WTC11 (cell line): Measurements from ENCODE around the gene ATF3. TPM values are rescaled to one million over a fixed set of nuclear protein-coding genes. Genes with fewer than 3 reads are reported as not detected.

ENCODE experiments used
- ATAC-seq: fragments of 200-7000 bp; cut with Tn5 transposase; 2 replicates; pipeline ENCODE4 v1.10.0; 2021; ENCODE audit warnings: mild to moderate bottlenecking, moderate library complexity
- CTCF ChIA-PET: fragments of 300-600 bp; sonication (Branson Sonifier 250); formaldehyde crosslinking; loops from one replicate; lab custom pipeline; 2021; ENCODE audit warnings: antibody characterized with exemption; lab: Charles Lee
- POLR2A ChIA-PET: fragments of 350-600 bp; sonication (Branson Sonifier 250); formaldehyde crosslinking; loops from one replicate; lab custom pipeline; 2021; ENCODE audit warnings: antibody characterized with exemption; lab: Charles Lee
- DNase-seq: peaks from one replicate; pipeline ENCODE4 v3.0.0; 2021; ENCODE audit warnings: low spot score
- H3K27ac Mint-ChIP-seq: 2 replicates; pipeline ENCODE4 v1.8.0; 2021; ENCODE audit warnings: mixed read lengths
- H3K27me3 Mint-ChIP-seq: 2 replicates; pipeline ENCODE4 v1.8.0; 2021; ENCODE audit warnings: low read depth, mild to moderate bottlenecking, moderate library complexity, mixed read lengths
- H3K36me3 Mint-ChIP-seq: 2 replicates; pipeline ENCODE4 v1.8.0; 2021; ENCODE audit warnings: mixed read lengths
- H3K4me1 Mint-ChIP-seq: 2 replicates; pipeline ENCODE4 v1.8.0; 2022; ENCODE audit warnings: mixed read lengths
- H3K4me3 Mint-ChIP-seq: 2 replicates; pipeline ENCODE4 v1.8.0; 2021; ENCODE audit warnings: mild to moderate bottlenecking, moderate library complexity, mixed read lengths
- H3K9me3 Mint-ChIP-seq: 2 replicates; pipeline ENCODE4 v1.8.0; 2021; ENCODE audit warnings: mixed read lengths
- ETV6 ChIP-seq: sonication (generic); formaldehyde crosslinking; IDR thresholded peaks from 2 replicates; pipeline ENCODE4 v1.8.1; 2022; ENCODE audit warnings: mild to moderate bottlenecking, missing genetic modification reagents
- JAZF1 ChIP-seq: fragments of 250-450 bp; sonication (Bioruptor Pico); IDR thresholded peaks from 2 replicates; pipeline ENCODE4 v1.9.0; 2021; ENCODE audit warnings: moderate library complexity, mild to moderate bottlenecking, inconsistent platforms
- MYBL2 ChIP-seq: sonication (generic); formaldehyde crosslinking; IDR thresholded peaks from 2 replicates; pipeline ENCODE4 v1.8.1; 2023; ENCODE audit warnings: mild to moderate bottlenecking, moderate library complexity, missing genetic modification reagents
- NFE2L1 ChIP-seq: sonication (generic); formaldehyde crosslinking; IDR thresholded peaks from 2 replicates; pipeline ENCODE4 v1.8.1; 2023; ENCODE audit warnings: missing genetic modification reagents
- SOX15 ChIP-seq: fragments of 250-450 bp; sonication (Bioruptor Pico); IDR thresholded peaks from 2 replicates; pipeline ENCODE4 v1.9.0; 2021; ENCODE audit warnings: mild to moderate bottlenecking
- ZBTB21 ChIP-seq: sonication (generic); formaldehyde crosslinking; IDR thresholded peaks from 2 replicates; pipeline ENCODE4 v1.8.1; 2023; ENCODE audit warnings: mild to moderate bottlenecking, missing genetic modification reagents, borderline replicate concordance
- total RNA-seq: library from RNA; stranded (reverse); gene quantifications from 3 replicates; pipeline ENCODE4 v1.2.3, GENCODE V29; 2021
- TF ChIP-seq, protein P1 (sequence below): sonication (generic); formaldehyde crosslinking; IDR thresholded peaks from 2 replicates; pipeline ENCODE4 v1.8.0; 2022; ENCODE audit warnings: mild to moderate bottlenecking, missing genetic modification reagents
- TF ChIP-seq, protein P2 (sequence below): fragments of 250-450 bp; sonication (Bioruptor Pico); IDR thresholded peaks from 2 replicates; pipeline ENCODE4 v1.9.0; 2021; ENCODE audit warnings: mild to moderate bottlenecking, borderline replicate concordance
- TF ChIP-seq, protein P3 (sequence below): sonication (generic); formaldehyde crosslinking; IDR thresholded peaks from 2 replicates; pipeline ENCODE4 v1.8.1; 2022; ENCODE audit warnings: mild to moderate bottlenecking, moderate library complexity, missing genetic modification reagents
- TF ChIP-seq, protein P4 (sequence below): sonication (generic); formaldehyde crosslinking; IDR thresholded peaks from 2 replicates; pipeline ENCODE4 v1.8.0; 2023; ENCODE audit warnings: missing genetic modification reagents
- TF ChIP-seq, protein P5 (sequence below): fragments of 250-450 bp; sonication (Bioruptor Pico); IDR thresholded peaks from 2 replicates; pipeline ENCODE4 v1.9.0; 2021; ENCODE audit warnings: mild to moderate bottlenecking
- TF ChIP-seq, protein P6 (sequence below): sonication (generic); formaldehyde crosslinking; IDR thresholded peaks from 2 replicates; pipeline ENCODE4 v1.8.1; 2022; ENCODE audit warnings: mild to moderate bottlenecking, missing genetic modification reagents, moderate library complexity, borderline replicate concordance

ATF3 gene
- total RNA-seq, 1 experiment from 2014 or later: 19.4 TPM

DNA sequence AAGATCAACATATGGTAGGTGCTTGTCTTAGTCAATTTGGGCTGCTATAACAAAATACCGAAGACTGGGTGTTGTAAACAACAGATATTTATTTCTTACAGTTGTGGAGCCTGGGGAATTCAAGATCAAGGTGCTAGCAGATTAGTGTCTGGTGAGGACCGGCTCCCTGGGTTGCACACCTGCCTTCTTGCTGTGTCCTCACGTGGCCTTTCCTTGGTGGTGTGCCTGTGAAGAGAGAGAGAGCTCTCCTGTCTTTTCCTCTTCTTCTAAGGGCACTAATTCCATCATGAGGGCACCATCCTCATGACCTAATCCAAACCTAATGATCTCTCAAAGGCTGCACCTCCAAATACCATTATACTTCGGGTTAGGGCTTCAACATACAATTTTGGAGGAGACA lies 45.8 kb upstream of the ATF3 start:
- peaks cover 8% of the 10 kb centered on the region for H3K27me3 Mint-ChIP-seq
- no peak overlapping the region for H3K27ac Mint-ChIP-seq
- H3K4me1 Mint-ChIP-seq: peaks cover 23% of the 10 kb centered on the region
- ATAC-seq (no peak), DNase-seq (no peak)
- no peak for TF ChIP-seq MYBL2 (CRISPR knock-in tag)
- no peak for TF ChIP-seq ZBTB21 (CRISPR knock-in tag)
- TF ChIP-seq NFE2L1 (CRISPR knock-in tag): no peak
- TF ChIP-seq, protein P1, sequence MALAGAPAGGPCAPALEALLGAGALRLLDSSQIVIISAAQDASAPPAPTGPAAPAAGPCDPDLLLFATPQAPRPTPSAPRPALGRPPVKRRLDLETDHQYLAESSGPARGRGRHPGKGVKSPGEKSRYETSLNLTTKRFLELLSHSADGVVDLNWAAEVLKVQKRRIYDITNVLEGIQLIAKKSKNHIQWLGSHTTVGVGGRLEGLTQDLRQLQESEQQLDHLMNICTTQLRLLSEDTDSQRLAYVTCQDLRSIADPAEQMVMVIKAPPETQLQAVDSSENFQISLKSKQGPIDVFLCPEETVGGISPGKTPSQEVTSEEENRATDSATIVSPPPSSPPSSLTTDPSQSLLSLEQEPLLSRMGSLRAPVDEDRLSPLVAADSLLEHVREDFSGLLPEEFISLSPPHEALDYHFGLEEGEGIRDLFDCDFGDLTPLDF (CRISPR knock-in tag): no peak
- no peak for TF ChIP-seq SOX15 (CRISPR knock-in tag)
- no peak for TF ChIP-seq ETV6 (CRISPR knock-in tag)
- TF ChIP-seq, protein P2, sequence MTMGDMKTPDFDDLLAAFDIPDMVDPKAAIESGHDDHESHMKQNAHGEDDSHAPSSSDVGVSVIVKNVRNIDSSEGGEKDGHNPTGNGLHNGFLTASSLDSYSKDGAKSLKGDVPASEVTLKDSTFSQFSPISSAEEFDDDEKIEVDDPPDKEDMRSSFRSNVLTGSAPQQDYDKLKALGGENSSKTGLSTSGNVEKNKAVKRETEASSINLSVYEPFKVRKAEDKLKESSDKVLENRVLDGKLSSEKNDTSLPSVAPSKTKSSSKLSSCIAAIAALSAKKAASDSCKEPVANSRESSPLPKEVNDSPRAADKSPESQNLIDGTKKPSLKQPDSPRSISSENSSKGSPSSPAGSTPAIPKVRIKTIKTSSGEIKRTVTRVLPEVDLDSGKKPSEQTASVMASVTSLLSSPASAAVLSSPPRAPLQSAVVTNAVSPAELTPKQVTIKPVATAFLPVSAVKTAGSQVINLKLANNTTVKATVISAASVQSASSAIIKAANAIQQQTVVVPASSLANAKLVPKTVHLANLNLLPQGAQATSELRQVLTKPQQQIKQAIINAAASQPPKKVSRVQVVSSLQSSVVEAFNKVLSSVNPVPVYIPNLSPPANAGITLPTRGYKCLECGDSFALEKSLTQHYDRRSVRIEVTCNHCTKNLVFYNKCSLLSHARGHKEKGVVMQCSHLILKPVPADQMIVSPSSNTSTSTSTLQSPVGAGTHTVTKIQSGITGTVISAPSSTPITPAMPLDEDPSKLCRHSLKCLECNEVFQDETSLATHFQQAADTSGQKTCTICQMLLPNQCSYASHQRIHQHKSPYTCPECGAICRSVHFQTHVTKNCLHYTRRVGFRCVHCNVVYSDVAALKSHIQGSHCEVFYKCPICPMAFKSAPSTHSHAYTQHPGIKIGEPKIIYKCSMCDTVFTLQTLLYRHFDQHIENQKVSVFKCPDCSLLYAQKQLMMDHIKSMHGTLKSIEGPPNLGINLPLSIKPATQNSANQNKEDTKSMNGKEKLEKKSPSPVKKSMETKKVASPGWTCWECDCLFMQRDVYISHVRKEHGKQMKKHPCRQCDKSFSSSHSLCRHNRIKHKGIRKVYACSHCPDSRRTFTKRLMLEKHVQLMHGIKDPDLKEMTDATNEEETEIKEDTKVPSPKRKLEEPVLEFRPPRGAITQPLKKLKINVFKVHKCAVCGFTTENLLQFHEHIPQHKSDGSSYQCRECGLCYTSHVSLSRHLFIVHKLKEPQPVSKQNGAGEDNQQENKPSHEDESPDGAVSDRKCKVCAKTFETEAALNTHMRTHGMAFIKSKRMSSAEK (CRISPR knock-in tag): no peak
- no peak for TF ChIP-seq JAZF1 (CRISPR knock-in tag)
- TF ChIP-seq, protein P3, sequence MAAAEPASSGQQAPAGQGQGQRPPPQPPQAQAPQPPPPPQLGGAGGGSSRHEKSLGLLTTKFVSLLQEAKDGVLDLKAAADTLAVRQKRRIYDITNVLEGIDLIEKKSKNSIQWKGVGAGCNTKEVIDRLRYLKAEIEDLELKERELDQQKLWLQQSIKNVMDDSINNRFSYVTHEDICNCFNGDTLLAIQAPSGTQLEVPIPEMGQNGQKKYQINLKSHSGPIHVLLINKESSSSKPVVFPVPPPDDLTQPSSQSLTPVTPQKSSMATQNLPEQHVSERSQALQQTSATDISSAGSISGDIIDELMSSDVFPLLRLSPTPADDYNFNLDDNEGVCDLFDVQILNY (CRISPR knock-in tag): no peak
- TF ChIP-seq, protein P4, sequence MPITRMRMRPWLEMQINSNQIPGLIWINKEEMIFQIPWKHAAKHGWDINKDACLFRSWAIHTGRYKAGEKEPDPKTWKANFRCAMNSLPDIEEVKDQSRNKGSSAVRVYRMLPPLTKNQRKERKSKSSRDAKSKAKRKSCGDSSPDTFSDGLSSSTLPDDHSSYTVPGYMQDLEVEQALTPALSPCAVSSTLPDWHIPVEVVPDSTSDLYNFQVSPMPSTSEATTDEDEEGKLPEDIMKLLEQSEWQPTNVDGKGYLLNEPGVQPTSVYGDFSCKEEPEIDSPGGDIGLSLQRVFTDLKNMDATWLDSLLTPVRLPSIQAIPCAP (CRISPR knock-in tag): no peak
- POLR2A ChIA-PET: interaction anchor here (1.2 kb wide), 1 partner anchor 46 kb away, joined by 3 read pairs; the partner anchor contains the start of gene ATF3
- CTCF ChIA-PET: no interaction called here
- no peak overlapping the region for H3K4me3 Mint-ChIP-seq
- H3K36me3 Mint-ChIP-seq: no peaks in the 10 kb centered on the region; the same call in 1 of the 2 replicates
- peaks cover 9% of the 10 kb centered on the region; the same call in 1 of the 2 replicates for H3K9me3 Mint-ChIP-seq

DNA sequence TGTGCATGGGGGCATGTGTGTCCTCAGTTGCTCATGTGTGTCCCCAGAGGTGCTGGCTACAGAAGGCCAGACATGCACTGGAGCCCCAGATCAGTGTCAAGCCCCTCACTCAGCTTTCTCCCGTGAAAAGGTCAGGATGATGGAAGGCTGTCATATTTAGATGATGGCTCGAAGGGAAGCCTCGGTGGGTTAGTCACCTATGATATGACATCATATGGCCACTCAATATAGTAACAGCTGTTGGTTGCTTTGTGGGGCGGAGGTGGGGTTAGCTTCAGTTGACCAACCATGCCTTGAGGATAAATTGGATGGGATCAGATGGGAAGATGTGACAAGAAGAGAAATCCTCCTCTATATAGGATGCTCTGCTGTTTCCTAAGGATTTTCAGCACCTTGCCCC lies 43.5 kb upstream of the ATF3 start:
- Mint-ChIP-seq H3K4me3 (no peak overlapping the region), H3K36me3 (no peaks in the 10 kb centered on the region), H3K9me3 (peaks cover 9% of the 10 kb centered on the region; the same call in 1 of the 2 replicates), H3K27me3 (no peaks in the 10 kb centered on the region; the same call in none of the 2 replicates), H3K4me1 (peaks cover 14% of the 10 kb centered on the region), H3K27ac (no peak overlapping the region)
- TF ChIP-seq, protein P5, sequence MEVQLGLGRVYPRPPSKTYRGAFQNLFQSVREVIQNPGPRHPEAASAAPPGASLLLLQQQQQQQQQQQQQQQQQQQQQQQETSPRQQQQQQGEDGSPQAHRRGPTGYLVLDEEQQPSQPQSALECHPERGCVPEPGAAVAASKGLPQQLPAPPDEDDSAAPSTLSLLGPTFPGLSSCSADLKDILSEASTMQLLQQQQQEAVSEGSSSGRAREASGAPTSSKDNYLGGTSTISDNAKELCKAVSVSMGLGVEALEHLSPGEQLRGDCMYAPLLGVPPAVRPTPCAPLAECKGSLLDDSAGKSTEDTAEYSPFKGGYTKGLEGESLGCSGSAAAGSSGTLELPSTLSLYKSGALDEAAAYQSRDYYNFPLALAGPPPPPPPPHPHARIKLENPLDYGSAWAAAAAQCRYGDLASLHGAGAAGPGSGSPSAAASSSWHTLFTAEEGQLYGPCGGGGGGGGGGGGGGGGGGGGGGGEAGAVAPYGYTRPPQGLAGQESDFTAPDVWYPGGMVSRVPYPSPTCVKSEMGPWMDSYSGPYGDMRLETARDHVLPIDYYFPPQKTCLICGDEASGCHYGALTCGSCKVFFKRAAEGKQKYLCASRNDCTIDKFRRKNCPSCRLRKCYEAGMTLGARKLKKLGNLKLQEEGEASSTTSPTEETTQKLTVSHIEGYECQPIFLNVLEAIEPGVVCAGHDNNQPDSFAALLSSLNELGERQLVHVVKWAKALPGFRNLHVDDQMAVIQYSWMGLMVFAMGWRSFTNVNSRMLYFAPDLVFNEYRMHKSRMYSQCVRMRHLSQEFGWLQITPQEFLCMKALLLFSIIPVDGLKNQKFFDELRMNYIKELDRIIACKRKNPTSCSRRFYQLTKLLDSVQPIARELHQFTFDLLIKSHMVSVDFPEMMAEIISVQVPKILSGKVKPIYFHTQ (CRISPR knock-in tag): no peak
- TF ChIP-seq, protein P6, sequence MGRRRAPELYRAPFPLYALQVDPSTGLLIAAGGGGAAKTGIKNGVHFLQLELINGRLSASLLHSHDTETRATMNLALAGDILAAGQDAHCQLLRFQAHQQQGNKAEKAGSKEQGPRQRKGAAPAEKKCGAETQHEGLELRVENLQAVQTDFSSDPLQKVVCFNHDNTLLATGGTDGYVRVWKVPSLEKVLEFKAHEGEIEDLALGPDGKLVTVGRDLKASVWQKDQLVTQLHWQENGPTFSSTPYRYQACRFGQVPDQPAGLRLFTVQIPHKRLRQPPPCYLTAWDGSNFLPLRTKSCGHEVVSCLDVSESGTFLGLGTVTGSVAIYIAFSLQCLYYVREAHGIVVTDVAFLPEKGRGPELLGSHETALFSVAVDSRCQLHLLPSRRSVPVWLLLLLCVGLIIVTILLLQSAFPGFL: no peak
- ATAC-seq: no peak
- no peak for DNase-seq
- POLR2A ChIA-PET: no interaction called here
- CTCF ChIA-PET: no interaction called here
